Stimulated activated CD4-positive, alpha-beta T cell treated with anti-CD3 and anti-CD28 coated beads, Interleukin-2, amount 100 ng/mL, for 48 hours (primary cell): ENCODE results near the gene ARHGAP4.

Experiments used
- DNase-seq, 2 donors: peaks; one replicate each; pipeline ENCODE4 v3.0.0-alpha.2; 2020

Gene ARHGAP4

GRCh38 chrX:153961292-153961691 lies 35.2 kb upstream of the ARHGAP4 start:
- no peak for DNase-seq

- no peak for DNase-seq
Measured at GRCh38 chrX:153960786-153961185, 34.7 kb upstream of the ARHGAP4 start.

DNA sequence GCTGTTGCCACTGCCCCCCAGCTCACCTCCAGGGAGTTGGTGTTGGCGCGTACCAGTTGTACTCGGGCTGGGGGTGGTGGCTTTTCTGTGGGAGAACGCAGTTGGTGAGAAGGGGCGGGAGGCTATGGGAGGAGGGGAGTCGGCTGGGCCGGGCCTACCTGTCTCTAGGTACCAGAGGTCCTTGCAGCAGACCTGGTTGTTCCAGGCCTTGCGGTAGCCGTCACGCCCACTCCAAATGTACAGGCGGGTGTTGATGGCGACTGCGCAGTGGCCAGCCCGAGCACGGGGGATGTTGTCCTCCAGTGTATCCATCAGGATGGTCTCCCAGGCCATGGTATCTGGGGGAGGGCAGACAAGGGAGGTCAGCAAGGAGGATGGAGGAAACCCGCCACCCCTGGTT lies 34.0 kb upstream of the ARHGAP4 start:
- DNase-seq = no peak

DNA sequence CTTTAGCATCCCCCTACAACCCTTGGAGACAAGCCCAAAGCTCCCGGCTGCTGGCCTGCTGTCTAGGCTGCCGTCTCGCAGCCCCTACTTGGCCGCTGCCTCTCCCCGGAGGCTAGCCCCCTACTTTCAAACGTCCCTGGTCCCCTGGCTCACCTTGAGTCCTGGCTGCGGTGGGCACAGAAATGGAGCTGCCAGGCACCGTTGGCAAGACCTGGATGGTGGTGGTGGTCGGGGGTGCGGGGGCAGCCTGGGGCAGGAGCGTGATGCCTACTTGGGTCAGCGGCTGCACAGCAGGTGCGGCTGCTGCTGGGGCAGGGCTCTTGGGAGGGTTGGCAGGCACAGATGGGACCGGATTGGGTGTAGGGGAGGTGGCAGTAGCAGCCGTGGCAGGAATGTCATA lies 33.6 kb upstream of the ARHGAP4 start:
- no peak for DNase-seq

DNA sequence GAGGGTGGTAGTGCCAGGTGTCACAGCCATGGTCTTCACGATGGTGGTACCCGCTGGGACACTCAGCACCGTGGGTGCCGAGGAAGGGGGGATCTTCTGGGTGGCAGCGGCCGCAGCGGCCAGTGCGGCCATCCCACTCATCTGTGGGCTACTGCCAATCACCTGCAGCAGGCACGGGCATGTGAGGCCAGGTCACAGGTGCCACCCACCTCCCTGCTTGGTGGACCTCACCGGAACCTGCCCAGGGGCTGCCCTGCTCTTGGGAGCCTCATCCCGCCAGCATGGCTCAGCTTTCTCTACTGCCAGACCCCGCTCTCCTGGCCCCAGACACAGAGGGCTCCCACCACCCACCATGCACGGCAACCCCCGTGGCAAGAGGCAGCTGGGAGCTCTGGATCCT lies 32.5 kb upstream of the ARHGAP4 start:
- DNase-seq = no peak

- DNase-seq = no peak
Measured at GRCh38 chrX:153957224-153957623, 31.2 kb upstream of the ARHGAP4 start.

DNA sequence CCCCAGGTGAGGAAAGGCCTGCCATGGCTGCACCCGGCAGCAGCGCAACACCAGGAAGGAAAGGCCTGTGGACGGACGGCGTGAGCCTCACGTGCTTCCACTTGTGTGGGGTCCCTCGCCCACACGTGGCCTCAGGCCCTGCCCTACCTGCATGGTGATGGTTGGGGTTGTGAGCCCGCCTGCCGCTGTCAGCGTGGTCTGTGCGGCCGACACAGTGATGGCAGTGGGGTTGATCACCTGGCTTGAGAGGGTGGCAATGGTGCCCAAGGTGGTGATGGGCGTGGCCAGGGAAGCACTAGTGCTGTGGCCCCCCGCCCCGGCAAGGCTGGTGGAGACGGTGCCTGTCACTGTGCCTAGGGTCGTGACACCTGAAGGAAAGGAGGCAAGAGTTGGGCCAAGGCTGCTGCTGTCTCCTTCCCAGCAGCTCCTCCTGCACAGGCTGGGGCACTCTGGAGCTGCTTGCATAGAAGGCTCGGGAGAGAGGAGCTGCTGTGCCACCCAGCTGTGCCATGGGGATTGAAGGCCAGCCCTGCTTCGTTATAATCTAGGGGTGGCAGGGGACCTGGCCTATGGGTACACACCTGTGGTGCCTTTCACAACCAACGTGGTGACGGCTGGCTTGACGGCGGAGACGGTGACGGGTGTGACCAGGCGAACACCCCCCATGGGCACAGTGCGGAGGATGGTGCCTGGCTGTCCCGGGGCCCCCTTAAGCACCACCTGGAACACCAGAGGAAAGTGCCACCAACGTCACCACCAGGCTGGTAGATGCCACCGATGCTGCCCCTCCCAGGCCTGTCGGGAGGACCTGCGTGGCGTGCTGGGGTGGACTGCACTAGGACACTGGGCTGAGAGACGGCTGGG lies 30.2 kb upstream of the ARHGAP4 start:
- no peak for DNase-seq

GRCh38 chrX:153955228-153955732 lies 29.2 kb upstream of the ARHGAP4 start:
- no peak for DNase-seq

DNA sequence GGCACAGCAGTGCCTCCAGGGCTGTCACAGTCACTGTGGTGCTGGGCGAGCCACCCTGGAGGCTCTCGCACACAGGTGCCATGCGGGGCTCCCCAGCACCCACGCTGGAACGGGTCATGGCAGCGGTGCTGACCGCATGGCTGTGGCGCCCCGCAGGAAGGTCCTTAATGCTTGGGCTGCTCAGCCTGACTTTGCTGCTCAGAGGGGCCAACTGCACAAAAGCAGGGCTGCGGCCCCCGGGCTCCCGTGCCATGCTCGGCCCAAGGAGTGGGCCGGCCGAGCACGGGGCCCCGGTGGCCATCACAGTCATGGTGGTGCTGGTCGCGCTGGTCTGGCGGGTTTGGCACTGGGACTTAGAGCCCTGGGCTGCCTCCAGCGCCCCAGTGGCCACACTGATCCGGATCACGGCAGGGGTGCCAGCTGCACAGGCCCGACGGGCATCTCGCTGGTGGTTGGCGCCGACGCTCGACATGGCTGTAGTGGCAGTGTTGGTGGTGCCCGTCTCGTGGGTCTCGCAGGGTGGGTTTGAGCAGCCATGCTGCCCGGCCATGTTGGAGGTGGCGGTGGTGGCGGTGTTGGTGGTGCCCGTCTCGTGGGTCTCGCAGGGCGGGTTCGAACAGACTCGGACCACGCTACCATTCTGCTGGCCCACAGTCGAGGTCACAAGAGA lies 28.6 kb upstream of the ARHGAP4 start:
- no peak for DNase-seq

- DNase-seq = no peak
Measured at GRCh38 chrX:153953892-153954557, 28.0 kb upstream of the ARHGAP4 start.

DNA sequence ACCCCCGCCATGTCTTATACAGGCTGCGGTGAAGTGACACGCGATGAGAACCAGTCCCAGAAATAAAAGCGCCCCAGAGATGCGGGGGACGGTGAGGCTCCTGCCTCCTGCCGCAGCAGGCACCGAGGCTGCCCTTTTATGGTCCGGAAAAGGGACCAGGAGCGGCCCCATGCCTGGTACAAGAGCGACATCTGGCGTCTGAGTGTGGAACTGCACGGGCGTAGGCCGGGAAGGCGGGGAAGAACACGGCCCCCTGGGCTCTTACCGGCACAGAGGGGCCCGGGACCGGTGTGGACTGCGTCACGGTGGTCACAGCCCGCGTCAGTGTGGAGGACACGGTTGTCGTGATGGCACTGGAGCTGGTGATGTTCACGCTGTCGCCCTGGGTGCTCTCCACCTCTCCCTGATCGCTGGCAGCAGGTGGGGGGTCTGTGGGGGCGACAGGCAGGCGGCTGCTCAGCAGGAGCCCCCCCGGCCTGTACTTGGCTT lies 27.3 kb upstream of the ARHGAP4 start:
- peak; percentile 77 to 91 for DNase-seq

- no peak for DNase-seq
Measured at GRCh38 chrX:153952373-153953026, 26.4 kb upstream of the ARHGAP4 start.

GRCh38 chrX:153951683-153952372 lies 25.8 kb upstream of the ARHGAP4 start:
- DNase-seq = no peak

DNA sequence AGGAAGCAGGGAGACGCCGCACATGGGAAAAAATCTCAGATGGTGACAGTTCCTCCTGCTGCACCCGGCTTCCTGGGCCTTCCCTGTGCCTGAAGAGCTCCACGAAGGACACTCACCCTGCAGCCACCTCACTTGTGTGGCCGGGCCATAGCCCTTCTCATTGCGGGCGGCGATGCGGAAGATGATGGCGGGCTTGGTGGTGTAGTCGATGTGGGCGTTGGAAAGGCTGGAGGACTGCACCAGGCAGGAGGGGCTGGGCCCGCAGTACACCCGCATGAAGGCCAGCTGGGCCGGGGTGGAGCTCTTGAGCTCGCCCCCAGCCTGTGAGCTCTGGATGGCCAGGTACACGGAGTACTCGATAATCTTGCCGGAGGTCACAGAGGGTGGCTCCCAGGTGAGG lies 24.1 kb upstream of the ARHGAP4 start:
- no peak for DNase-seq

DNA sequence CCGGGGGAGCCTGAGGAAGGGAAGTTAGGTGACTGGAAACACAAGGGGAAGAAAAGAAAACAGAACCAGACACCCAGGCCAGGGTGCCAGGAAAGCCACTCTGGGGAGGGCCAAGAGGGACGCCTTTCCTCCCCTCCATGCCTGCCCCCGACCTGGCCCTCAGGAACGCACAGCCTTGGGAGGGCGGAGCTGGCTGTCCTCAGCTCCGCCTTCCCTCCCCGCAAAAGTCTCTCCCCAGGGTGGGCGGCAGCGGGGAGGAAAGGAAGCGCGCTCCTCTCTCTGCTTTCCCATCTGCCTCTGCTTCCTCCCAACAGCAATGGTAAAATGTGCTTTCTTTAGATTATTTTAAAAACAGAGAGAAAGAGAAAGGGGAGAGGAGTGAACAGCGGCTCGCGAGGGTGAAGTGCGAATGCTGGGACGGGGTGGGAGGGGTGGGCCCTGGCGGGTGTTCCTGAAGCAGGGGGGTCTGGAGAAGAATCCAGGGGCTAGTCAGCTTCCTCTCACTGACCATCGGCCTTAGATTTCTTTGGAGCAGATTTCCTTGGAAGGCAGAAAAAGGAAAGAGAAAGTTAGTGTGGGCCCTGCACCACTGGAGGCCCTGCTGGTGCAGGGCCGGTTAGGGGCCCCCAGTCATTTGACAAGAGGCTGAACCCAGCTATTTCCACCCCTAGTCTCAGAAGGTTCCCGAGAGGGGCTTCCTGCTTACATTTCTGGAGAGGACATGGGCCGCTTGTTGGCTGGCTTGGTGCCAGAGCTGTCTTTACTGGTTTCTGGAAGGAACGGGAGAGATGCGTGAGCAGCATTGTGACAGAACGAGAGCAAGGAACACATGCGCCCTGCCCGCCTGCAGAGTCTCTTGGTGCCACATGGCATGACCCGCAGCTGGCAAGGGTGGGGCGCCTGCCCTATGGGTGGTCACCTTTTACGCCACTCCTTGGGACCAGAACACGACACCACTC lies 23.1 kb upstream of the ARHGAP4 start:
- no peak for DNase-seq

DNA sequence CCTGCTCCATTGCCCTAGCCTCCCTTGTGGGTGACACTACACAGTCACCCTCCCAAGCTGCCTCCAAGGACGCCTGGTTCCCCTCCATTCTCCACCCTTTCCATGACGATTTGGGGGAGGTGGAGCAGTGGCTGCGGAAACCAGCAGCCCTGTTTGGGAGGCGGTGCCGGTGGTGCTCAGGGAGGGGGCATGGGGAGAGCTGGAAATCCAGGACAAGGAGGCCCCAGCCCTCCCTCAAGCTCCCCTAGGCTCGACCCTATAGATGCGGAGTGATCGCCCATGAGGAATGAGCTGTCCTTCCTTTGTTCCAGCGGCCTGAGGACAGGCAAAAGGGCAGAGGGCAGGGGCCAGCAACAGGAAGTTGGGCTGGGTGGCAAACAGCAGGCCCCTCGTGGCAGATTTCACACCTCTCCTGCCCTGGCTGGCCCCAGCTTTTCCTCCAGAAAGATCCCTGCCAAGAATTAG lies 22.0 kb upstream of the ARHGAP4 start:
- no peak for DNase-seq

DNA sequence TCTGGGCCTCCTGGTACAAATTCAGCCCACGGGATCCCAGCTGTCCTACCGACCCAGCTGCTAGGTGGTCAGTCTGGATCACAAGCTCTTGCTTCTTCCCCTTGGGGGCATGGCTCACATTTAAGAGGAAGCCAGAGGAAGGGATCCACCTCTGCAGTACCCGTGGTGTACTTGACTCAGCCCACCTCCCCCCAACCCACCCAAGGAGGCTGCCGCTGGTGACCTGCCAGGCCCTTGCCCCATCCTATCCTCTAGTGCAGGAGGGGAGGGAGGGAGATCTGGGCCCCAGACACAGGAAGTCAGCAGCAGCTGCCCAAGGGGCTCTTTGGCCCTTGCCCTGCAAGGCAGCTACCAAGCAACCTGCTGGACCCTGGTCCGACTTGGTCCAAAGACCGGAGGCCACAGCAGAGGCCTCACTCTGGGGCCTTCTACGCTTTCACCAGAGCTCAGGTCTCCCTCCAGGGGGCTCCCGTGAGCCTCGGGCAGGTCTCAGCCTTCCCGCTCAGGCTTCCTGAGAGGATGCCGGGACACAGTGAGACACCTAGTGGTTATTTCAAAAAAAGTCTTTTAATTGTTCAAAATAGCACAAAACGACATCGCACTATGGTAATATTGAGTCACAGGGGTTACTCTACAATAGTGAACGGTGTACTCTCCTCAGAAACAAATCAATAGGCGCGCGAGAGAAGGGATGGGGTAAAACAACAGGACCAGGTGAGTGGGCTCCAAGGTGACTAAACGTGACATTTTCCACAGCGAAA lies 21.1 kb upstream of the ARHGAP4 start:
- peak; percentile 67 to 81 for DNase-seq

- DNase-seq = no peak
Measured at GRCh38 chrX:153945956-153946943, 20.2 kb upstream of the ARHGAP4 start.

GRCh38 chrX:153944800-153945150 lies 18.7 kb upstream of the ARHGAP4 start:
- DNase-seq = no peak
